Measurements from ENCODE around the gene DNAJB14.

- TF ChIP-seq CTCF (IDR thresholded peaks at IDR 0.05) (no peak), POLR2A (IDR thresholded peaks at IDR 0.05) (no peak)
Observed at GRCh38 chr4:99886146-99886545, 60.3 kb downstream of the DNAJB14 start.

Measured in lower leg skin (tissue), 3 donors.